Suprapubic skin (tissue), 4 donors: ENCODE data around the gene MARCHF11. TPM values are rescaled to one million over a fixed set of nuclear protein-coding genes. Genes with fewer than 3 reads are reported as not detected.

Source experiments
- DNase-seq, 2 donors: peaks; one replicate each; pipeline ENCODE4 v3.0.0-alpha.2; 2019; ENCODE audit warnings: low spot score in 2 of 2
- H3K27ac ChIP-seq: fragments of 200-600 bp; sonication (generic); one replicate; pipeline ENCODE4 v1.5.1; 2019
- H3K27me3 ChIP-seq: fragments of 200-600 bp; sonication (generic); one replicate; pipeline ENCODE4 v1.5.1; 2019
- H3K36me3 ChIP-seq: fragments of 200-600 bp; sonication (generic); one replicate; pipeline ENCODE4 v1.5.1; 2019
- H3K4me1 ChIP-seq: fragments of 200-600 bp; sonication (generic); one replicate; pipeline ENCODE4 v1.5.1; 2019
- H3K4me3 ChIP-seq: fragments of 200-600 bp; sonication (generic); one replicate; pipeline ENCODE4 v1.5.1; 2019; ENCODE audit warnings: mild to moderate bottlenecking
- H3K9me3 ChIP-seq: fragments of 200-600 bp; sonication (generic); one replicate; pipeline ENCODE4 v1.5.1; 2019
- EP300 ChIP-seq: sonication (generic); formaldehyde crosslinking; IDR thresholded peaks from one replicate; pipeline ENCODE4 v1.6.1; 2017; ENCODE audit warnings: antibody characterized with exemption
- POLR2A ChIP-seq, 2 donors: fragments of 450-650 bp; IDR thresholded peaks; one replicate each; pipeline ENCODE4 v1.6.1; 2017; ENCODE audit warnings: antibody characterized with exemption in 2 of 2, mild to moderate bottlenecking in 2 of 2, moderate library complexity in 2 of 2
- POLR2AphosphoS5 ChIP-seq, 3 donors: sonication (generic); formaldehyde crosslinking; IDR thresholded peaks; one replicate each; pipeline ENCODE4 v1.6.1; 2017; ENCODE audit warnings: antibody characterized with exemption in 3 of 3
- WGBS: methylation state at CpG from one replicate; pipeline ENCODE4 v1.1.5; 2018; 5-methylcytosine and 5-hydroxymethylcytosine counted together
- total RNA-seq, 4 donors: library from RNA; depleted of rRNA; stranded (reverse); fragments of >200 nt; gene quantifications; one replicate each; pipeline ENCODE4 v1.1.0, GENCODE V29; 2016
- TF ChIP-seq, protein P1 (sequence below), 2 donors: fragments of 200-600 bp in 1 of 2; fragments of 450-650 bp in 1 of 2; sonication (generic) in 1 of 2; IDR thresholded peaks; one replicate each; pipeline ENCODE4 v1.5.1; 2016 to 2019; ENCODE audit warnings: antibody characterized with exemption in 2 of 2, mild to moderate bottlenecking in 1 of 2, moderate library complexity in 1 of 2

Gene MARCHF11
- total RNA-seq, 4 donors from 2014 or later, result not detected

DNA sequence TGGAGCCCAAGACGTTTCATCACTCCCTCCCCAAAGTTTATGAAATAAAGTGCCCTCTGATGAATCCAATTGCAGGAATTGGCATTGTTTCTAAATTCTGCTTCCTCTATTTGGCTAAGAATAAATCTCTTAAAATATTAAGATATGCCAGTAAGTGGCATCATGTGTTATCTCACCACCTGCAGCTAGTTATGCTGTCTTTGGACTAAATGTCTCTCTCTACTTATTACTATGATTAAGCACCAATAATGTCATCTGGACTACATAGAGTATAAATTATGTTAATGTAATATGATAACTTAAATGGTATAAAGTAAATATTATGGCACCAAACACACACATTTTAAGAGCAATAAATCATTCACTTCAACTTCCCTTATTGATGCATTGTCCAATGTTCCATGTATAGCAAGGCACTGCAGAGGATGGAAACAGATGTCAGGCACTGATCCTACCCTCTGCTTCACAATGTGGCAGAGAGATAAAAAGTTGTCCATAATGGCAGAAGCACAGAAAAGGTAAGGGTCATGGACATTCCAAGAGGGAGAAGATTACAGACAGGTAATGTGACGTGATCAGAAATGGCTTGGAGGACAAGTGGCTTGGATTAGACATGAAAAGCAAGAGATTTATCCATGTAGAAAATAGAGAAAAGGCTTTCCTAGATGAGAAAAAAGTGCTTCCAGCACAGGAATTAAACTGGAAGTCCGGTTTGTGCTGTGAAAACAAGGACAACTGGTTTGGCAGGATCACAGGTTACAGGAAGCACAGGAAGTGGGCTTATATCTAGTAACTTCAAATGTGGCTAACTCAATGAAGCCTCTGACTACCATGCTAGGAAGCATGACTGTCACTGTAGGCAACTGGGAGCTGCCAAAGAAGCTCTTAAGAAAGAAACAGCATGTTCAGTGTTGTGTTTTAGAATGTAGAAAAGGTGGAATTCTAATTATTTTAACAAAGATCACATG is 26.7 kb downstream of the MARCHF11 start:
- Histone ChIP-seq H3K36me3 (no peaks in the 10 kb centered on the region), H3K9me3 (no peaks in the 10 kb centered on the region), H3K27me3 (no peaks in the 10 kb centered on the region), H3K27ac (no peak overlapping the region), H3K4me1 (no peaks in the 10 kb centered on the region), H3K4me3 (no peak overlapping the region)
- TF ChIP-seq, protein P1, sequence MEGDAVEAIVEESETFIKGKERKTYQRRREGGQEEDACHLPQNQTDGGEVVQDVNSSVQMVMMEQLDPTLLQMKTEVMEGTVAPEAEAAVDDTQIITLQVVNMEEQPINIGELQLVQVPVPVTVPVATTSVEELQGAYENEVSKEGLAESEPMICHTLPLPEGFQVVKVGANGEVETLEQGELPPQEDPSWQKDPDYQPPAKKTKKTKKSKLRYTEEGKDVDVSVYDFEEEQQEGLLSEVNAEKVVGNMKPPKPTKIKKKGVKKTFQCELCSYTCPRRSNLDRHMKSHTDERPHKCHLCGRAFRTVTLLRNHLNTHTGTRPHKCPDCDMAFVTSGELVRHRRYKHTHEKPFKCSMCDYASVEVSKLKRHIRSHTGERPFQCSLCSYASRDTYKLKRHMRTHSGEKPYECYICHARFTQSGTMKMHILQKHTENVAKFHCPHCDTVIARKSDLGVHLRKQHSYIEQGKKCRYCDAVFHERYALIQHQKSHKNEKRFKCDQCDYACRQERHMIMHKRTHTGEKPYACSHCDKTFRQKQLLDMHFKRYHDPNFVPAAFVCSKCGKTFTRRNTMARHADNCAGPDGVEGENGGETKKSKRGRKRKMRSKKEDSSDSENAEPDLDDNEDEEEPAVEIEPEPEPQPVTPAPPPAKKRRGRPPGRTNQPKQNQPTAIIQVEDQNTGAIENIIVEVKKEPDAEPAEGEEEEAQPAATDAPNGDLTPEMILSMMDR (IDR thresholded peaks at IDR 0.05), result no peak
- TF ChIP-seq POLR2AphosphoS5 (IDR thresholded peaks at IDR 0.05) (no peak), POLR2A (IDR thresholded peaks at IDR 0.05) (no peak), EP300 (no peak)
- no peak for DNase-seq
- 39% methylated on average over 3 of the region's 3 CpGs for WGBS

DNA sequence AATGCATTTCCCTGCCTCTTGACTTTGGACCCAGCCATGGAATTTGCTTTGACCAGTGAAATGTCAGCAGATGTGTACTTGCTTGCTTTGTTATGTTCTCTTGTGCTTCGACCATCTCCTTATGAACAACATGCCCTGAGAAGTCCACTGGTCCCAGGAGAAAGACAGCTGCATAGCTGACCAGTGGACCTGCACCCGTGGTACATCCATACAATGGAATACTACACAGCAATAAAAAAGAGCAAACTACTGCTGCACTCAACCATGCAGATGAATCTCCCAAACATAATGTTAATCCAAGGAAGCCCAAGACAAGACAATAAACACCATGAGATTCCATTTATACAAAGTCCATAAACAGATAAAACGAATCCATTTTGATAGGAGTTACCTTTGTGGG is 30.0 kb downstream of the MARCHF11 start:
- no peaks in the 10 kb centered on the region for H3K36me3 ChIP-seq
- 79% methylated on average over 3 of the region's 3 CpGs for WGBS
- TF ChIP-seq EP300 (no peak), POLR2A (IDR thresholded peaks at IDR 0.05) (no peak), POLR2AphosphoS5 (IDR thresholded peaks at IDR 0.05) (no peak)
- TF ChIP-seq, protein P1 (IDR thresholded peaks at IDR 0.05), result no peak
- DNase-seq, result no peak
- no peaks in the 10 kb centered on the region for H3K4me1 ChIP-seq
- H3K27me3 ChIP-seq, result no peaks in the 10 kb centered on the region
- H3K4me3 ChIP-seq, result no peak overlapping the region
- no peaks in the 10 kb centered on the region for H3K9me3 ChIP-seq
- no peak overlapping the region for H3K27ac ChIP-seq

DNA sequence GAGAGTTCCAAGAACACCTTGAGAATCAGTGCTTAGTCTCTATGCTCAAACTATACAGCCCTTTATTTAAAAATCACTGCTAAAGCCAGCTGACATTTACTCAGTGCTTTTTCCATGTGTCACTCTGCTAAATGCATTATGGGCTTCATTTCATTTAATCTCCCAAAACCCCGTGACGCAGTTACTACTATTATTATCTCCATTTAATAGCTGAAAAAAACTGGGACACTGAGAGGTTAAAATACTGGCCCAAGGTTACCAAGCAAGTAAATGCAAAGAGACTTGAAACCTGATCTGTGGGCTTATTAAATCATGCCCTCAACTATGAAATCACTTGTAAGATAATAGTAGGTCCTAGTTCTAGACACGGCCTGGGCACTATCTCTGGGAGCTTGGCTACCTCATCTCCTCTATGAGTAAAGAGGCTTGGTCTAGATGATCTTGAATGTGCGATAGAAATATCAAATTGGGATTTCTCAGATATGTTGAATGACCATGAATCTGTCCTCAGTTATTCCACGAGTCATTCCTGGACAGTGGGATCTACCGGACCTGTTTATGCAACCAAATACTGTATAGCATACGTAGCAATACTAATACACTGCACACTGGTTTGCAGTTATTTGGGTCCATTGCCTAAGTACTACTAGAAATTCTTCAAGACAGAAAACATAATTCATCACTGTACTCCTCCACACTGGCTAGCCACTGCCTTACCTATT is 32.3 kb downstream of the MARCHF11 start:
- H3K9me3 ChIP-seq, result no peaks in the 10 kb centered on the region
- H3K36me3 ChIP-seq, result no peaks in the 10 kb centered on the region
- DNase-seq, result no peak
- H3K27ac ChIP-seq, result no peak overlapping the region
- H3K4me1 ChIP-seq, result no peaks in the 10 kb centered on the region
- H3K27me3 ChIP-seq, result no peaks in the 10 kb centered on the region
- H3K4me3 ChIP-seq, result no peak overlapping the region
- TF ChIP-seq, protein P1 (IDR thresholded peaks at IDR 0.05), result no peak
- TF ChIP-seq EP300, result no peak
- no peak for TF ChIP-seq POLR2A (IDR thresholded peaks at IDR 0.05)
- no peak for TF ChIP-seq POLR2AphosphoS5 (IDR thresholded peaks at IDR 0.05)
- WGBS, result 82% methylated on average over 7 of the region's 7 CpGs

DNA sequence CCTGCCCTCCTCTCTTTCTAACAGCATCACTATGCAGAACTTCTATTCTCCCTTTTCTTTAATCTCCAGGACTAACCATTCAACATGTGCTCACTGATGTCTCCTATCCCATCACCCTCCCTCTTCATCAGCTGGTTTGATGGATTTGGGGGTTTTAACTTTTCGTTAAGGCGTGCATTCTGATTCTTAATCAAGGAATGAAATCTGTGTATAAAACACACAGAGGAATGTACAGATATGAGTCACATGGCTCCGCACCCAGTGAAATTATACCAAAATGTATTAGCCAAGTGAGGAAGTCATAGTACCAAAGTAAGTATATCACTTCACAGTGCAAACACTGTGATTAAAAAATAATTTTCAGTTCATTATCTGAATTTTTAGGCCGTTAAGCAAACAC is 35.2 kb downstream of the MARCHF11 start:
- whole genome bisulfite sequencing, result 74% methylated on average over 4 of the region's 4 CpGs
- no peaks in the 10 kb centered on the region for H3K4me1 ChIP-seq
- no peak for TF ChIP-seq POLR2AphosphoS5 (IDR thresholded peaks at IDR 0.05)
- TF ChIP-seq EP300, result no peak
- TF ChIP-seq POLR2A (IDR thresholded peaks at IDR 0.05), result no peak
- TF ChIP-seq, protein P1 (IDR thresholded peaks at IDR 0.05), result no peak
- H3K4me3 ChIP-seq, result no peak overlapping the region
- DNase-seq, result no peak
- H3K9me3 ChIP-seq, result no peaks in the 10 kb centered on the region
- H3K27ac ChIP-seq, result no peak overlapping the region
- no peaks in the 10 kb centered on the region for H3K27me3 ChIP-seq
- H3K36me3 ChIP-seq, result no peaks in the 10 kb centered on the region
